ENCODE data around the gene LETMD1.

LETMD1 gene

GRCh38 chr12:51103977-51104376 lies 55.9 kb downstream of the LETMD1 start:
- H3K9ac ChIP-seq (ENCODE audit: low read depth, low read length), result no peak overlapping the region
- H3K27me3 ChIP-seq (ENCODE audit: insufficient read depth, low read length, poor library complexity), result no peaks in the 10 kb centered on the region
- no peak for DNase-seq
- no peak for ATAC-seq (ENCODE audit: insufficient read depth, low read depth)
- H3K4me2 ChIP-seq (ENCODE audit: insufficient read depth, low read length), result no peak overlapping the region
- no peak overlapping the region for H2AFZ ChIP-seq (ENCODE audit: low read depth, low read length)
- H3K9me3 ChIP-seq (ENCODE audit: insufficient read depth, low read length, severe bottlenecking), result no peaks in the 10 kb centered on the region
- H3K4me3 ChIP-seq (ENCODE audit: low read depth in 1 of 2, low read length in 2 of 2), result no peak overlapping the region
- TF ChIP-seq EZH2 (IDR thresholded peaks at IDR 0.05; ENCODE audit: borderline replicate concordance, low read depth, low read length, severe bottlenecking), result no peak
- TF ChIP-seq CTCF (IDR thresholded peaks at IDR 0.05; ENCODE audit: borderline replicate concordance, extremely low read depth, low read length, poor library complexity, severe bottlenecking), result no peak
- H3K79me2 ChIP-seq (ENCODE audit: insufficient read depth, low read length), result no peaks in the 10 kb centered on the region
- no peak overlapping the region for H3K27ac ChIP-seq (ENCODE audit: low read length)
- H4K20me1 ChIP-seq (ENCODE audit: insufficient read depth, low read length), result no peaks in the 10 kb centered on the region
- H3K4me1 ChIP-seq (ENCODE audit: insufficient read depth, low read length), result no peaks in the 10 kb centered on the region
- H3K36me3 ChIP-seq (ENCODE audit: insufficient read depth, low read length), result peaks cover 84% of the 10 kb centered on the region

GRCh38 chr12:51108136-51108535 lies 60.0 kb downstream of the LETMD1 start:
- H3K27ac ChIP-seq (ENCODE audit: low read length), result no peak overlapping the region

More at GRCh38 chr12:51108136-51108535, 60.0 kb downstream of the LETMD1 start:
- DNase-seq, result no peak
- Histone ChIP-seq H3K4me2 (ENCODE audit: insufficient read depth, low read length) (no peak overlapping the region), H3K27me3 (ENCODE audit: insufficient read depth, low read length, poor library complexity) (no peaks in the 10 kb centered on the region), H4K20me1 (ENCODE audit: insufficient read depth, low read length) (no peaks in the 10 kb centered on the region), H3K4me1 (ENCODE audit: insufficient read depth, low read length) (no peaks in the 10 kb centered on the region), H3K79me2 (ENCODE audit: insufficient read depth, low read length) (no peaks in the 10 kb centered on the region), H3K36me3 (ENCODE audit: insufficient read depth, low read length) (peaks cover 79% of the 10 kb centered on the region), H3K9me3 (ENCODE audit: insufficient read depth, low read length, severe bottlenecking) (no peaks in the 10 kb centered on the region), H2AFZ (ENCODE audit: low read depth, low read length) (no peak overlapping the region), H3K9ac (ENCODE audit: low read depth, low read length) (no peak overlapping the region), H3K4me3 (ENCODE audit: low read depth in 1 of 2, low read length in 2 of 2) (no peak overlapping the region)
- no peak for ATAC-seq (ENCODE audit: insufficient read depth, low read depth)
- TF ChIP-seq EZH2 (IDR thresholded peaks at IDR 0.05; ENCODE audit: borderline replicate concordance, low read depth, low read length, severe bottlenecking) (no peak), CTCF (IDR thresholded peaks at IDR 0.05; ENCODE audit: borderline replicate concordance, extremely low read depth, low read length, poor library complexity, severe bottlenecking) (no peak)

All from DND-41 (cell line).